ENCODE results near the gene SFXN5. TPM values are rescaled to one million over a fixed set of nuclear protein-coding genes. Genes with fewer than 3 reads are reported as not detected.

SFXN5 gene
- total RNA-seq, 1 experiment from 2014 or later = 25.9 TPM

DNA sequence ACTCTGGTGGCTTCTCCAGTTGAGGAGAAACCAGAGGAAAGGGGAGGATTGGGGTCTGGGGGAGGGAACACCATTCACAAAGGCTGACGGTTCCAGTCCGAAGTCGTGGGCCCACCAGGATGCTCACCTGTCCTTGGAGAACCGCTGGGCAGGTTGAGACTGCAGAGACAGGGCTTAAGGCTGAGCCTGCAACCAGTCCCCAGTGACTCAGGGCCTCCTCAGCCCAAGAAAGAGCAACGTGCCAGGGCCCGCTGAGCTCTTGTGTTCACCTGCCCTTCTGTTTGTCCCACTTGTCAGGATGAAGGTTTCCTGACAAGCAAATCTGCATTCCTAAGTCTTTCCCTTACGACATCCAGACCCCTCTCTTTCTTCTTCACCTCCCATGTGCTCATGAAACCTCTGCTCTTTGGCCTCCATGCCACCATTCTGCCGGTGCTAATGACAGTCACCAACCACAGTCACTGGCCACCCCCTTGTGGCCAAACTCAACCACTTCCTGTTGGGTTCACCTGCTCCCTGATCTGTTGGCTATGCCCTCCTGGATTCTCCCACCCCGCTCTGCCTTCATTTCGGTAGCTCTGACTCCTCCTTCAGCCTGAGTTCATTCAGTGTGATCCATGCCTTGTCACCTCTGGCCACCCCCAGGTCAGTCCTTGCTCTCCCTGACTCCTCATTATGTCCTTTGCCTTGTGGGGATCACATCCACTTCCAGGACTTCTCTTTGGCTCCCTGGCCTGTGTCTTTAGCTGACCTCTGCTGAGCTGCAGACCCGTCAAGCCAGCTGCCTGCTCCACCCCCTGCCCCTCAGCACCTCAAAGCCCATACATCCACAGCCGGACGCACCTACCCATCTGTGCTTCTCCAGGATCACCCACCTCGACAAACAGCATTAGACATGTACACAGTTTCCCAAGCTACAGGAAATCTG lies 136.6 kb downstream of the SFXN5 start:
- peaks cover 39% of the 10 kb centered on the region for H3K4me1 Mint-ChIP-seq
- H3K36me3 Mint-ChIP-seq = peaks cover 7% of the 10 kb centered on the region
- ATAC-seq (peak; percentile 53), DNase-seq (ENCODE audit: low spot score) (peak; percentile 54)
- POLR2A ChIA-PET = no interaction called here
- H3K9me3 Mint-ChIP-seq = no peaks in the 10 kb centered on the region
- no peak overlapping the region for H3K27ac Mint-ChIP-seq
- TF ChIP-seq EMX1 (CRISPR knock-in tag; IDR thresholded peaks at IDR 0.05) = no peak
- TF ChIP-seq, protein P1, sequence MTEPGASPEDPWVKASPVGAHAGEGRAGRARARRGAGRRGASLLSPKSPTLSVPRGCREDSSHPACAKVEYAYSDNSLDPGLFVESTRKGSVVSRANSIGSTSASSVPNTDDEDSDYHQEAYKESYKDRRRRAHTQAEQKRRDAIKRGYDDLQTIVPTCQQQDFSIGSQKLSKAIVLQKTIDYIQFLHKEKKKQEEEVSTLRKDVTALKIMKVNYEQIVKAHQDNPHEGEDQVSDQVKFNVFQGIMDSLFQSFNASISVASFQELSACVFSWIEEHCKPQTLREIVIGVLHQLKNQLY (CRISPR knock-in tag; IDR thresholded peaks at IDR 0.05) = no peak
- TF ChIP-seq, protein P2, sequence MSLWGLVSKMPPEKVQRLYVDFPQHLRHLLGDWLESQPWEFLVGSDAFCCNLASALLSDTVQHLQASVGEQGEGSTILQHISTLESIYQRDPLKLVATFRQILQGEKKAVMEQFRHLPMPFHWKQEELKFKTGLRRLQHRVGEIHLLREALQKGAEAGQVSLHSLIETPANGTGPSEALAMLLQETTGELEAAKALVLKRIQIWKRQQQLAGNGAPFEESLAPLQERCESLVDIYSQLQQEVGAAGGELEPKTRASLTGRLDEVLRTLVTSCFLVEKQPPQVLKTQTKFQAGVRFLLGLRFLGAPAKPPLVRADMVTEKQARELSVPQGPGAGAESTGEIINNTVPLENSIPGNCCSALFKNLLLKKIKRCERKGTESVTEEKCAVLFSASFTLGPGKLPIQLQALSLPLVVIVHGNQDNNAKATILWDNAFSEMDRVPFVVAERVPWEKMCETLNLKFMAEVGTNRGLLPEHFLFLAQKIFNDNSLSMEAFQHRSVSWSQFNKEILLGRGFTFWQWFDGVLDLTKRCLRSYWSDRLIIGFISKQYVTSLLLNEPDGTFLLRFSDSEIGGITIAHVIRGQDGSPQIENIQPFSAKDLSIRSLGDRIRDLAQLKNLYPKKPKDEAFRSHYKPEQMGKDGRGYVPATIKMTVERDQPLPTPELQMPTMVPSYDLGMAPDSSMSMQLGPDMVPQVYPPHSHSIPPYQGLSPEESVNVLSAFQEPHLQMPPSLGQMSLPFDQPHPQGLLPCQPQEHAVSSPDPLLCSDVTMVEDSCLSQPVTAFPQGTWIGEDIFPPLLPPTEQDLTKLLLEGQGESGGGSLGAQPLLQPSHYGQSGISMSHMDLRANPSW (CRISPR knock-in tag; conservative IDR thresholded peaks at IDR 0.05; ENCODE audit: low read depth) = no peak
- no peak for TF ChIP-seq ZNF263 (CRISPR knock-in tag; IDR thresholded peaks at IDR 0.05; ENCODE audit: low read depth)
- TF ChIP-seq JUN (CRISPR knock-in tag; IDR thresholded peaks at IDR 0.05) = no peak
- TF ChIP-seq FOXK1 (CRISPR knock-in tag; IDR thresholded peaks at IDR 0.05) = no peak
- TF ChIP-seq, protein P3, sequence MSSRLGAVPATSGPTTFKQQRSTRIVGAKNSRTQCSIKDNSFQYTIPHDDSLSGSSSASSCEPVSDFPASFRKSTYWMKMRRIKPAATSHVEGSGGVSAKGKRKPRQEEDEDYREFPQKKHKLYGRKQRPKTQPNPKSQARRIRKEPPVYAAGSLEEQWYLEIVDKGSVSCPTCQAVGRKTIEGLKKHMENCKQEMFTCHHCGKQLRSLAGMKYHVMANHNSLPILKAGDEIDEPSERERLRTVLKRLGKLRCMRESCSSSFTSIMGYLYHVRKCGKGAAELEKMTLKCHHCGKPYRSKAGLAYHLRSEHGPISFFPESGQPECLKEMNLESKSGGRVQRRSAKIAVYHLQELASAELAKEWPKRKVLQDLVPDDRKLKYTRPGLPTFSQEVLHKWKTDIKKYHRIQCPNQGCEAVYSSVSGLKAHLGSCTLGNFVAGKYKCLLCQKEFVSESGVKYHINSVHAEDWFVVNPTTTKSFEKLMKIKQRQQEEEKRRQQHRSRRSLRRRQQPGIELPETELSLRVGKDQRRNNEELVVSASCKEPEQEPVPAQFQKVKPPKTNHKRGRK (CRISPR knock-in tag; IDR thresholded peaks at IDR 0.05; ENCODE audit: borderline replicate concordance) = no peak
- TF ChIP-seq, protein P4, sequence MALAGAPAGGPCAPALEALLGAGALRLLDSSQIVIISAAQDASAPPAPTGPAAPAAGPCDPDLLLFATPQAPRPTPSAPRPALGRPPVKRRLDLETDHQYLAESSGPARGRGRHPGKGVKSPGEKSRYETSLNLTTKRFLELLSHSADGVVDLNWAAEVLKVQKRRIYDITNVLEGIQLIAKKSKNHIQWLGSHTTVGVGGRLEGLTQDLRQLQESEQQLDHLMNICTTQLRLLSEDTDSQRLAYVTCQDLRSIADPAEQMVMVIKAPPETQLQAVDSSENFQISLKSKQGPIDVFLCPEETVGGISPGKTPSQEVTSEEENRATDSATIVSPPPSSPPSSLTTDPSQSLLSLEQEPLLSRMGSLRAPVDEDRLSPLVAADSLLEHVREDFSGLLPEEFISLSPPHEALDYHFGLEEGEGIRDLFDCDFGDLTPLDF (CRISPR knock-in tag; IDR thresholded peaks at IDR 0.05) = no peak
- TF ChIP-seq GRHL2 (CRISPR knock-in tag; IDR thresholded peaks at IDR 0.05; ENCODE audit: insufficient replicate concordance, severe bottlenecking) = no peak
- TF ChIP-seq CREM (CRISPR knock-in tag; IDR thresholded peaks at IDR 0.05) = no peak
- TF ChIP-seq, protein P5, sequence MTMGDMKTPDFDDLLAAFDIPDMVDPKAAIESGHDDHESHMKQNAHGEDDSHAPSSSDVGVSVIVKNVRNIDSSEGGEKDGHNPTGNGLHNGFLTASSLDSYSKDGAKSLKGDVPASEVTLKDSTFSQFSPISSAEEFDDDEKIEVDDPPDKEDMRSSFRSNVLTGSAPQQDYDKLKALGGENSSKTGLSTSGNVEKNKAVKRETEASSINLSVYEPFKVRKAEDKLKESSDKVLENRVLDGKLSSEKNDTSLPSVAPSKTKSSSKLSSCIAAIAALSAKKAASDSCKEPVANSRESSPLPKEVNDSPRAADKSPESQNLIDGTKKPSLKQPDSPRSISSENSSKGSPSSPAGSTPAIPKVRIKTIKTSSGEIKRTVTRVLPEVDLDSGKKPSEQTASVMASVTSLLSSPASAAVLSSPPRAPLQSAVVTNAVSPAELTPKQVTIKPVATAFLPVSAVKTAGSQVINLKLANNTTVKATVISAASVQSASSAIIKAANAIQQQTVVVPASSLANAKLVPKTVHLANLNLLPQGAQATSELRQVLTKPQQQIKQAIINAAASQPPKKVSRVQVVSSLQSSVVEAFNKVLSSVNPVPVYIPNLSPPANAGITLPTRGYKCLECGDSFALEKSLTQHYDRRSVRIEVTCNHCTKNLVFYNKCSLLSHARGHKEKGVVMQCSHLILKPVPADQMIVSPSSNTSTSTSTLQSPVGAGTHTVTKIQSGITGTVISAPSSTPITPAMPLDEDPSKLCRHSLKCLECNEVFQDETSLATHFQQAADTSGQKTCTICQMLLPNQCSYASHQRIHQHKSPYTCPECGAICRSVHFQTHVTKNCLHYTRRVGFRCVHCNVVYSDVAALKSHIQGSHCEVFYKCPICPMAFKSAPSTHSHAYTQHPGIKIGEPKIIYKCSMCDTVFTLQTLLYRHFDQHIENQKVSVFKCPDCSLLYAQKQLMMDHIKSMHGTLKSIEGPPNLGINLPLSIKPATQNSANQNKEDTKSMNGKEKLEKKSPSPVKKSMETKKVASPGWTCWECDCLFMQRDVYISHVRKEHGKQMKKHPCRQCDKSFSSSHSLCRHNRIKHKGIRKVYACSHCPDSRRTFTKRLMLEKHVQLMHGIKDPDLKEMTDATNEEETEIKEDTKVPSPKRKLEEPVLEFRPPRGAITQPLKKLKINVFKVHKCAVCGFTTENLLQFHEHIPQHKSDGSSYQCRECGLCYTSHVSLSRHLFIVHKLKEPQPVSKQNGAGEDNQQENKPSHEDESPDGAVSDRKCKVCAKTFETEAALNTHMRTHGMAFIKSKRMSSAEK (CRISPR knock-in tag; IDR thresholded peaks at IDR 0.05; ENCODE audit: borderline replicate concordance) = no peak
- no peak for TF ChIP-seq ESRRA (CRISPR knock-in tag; IDR thresholded peaks at IDR 0.05; ENCODE audit: borderline replicate concordance)
- TF ChIP-seq FOXJ3 (CRISPR knock-in tag; IDR thresholded peaks at IDR 0.05; ENCODE audit: borderline replicate concordance) = no peak
- TF ChIP-seq ZNF138 (CRISPR knock-in tag; conservative IDR thresholded peaks at IDR 0.05) = no peak
- TF ChIP-seq, protein P6, sequence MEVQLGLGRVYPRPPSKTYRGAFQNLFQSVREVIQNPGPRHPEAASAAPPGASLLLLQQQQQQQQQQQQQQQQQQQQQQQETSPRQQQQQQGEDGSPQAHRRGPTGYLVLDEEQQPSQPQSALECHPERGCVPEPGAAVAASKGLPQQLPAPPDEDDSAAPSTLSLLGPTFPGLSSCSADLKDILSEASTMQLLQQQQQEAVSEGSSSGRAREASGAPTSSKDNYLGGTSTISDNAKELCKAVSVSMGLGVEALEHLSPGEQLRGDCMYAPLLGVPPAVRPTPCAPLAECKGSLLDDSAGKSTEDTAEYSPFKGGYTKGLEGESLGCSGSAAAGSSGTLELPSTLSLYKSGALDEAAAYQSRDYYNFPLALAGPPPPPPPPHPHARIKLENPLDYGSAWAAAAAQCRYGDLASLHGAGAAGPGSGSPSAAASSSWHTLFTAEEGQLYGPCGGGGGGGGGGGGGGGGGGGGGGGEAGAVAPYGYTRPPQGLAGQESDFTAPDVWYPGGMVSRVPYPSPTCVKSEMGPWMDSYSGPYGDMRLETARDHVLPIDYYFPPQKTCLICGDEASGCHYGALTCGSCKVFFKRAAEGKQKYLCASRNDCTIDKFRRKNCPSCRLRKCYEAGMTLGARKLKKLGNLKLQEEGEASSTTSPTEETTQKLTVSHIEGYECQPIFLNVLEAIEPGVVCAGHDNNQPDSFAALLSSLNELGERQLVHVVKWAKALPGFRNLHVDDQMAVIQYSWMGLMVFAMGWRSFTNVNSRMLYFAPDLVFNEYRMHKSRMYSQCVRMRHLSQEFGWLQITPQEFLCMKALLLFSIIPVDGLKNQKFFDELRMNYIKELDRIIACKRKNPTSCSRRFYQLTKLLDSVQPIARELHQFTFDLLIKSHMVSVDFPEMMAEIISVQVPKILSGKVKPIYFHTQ (CRISPR knock-in tag; IDR thresholded peaks at IDR 0.05) = no peak
- H3K27me3 Mint-ChIP-seq (ENCODE audit: low read depth) = peaks cover 52% of the 10 kb centered on the region
- CTCF ChIA-PET = interaction anchor here (0.6 to 14.9 kb wide), 23 partner anchors 9 to 1721 kb away, joined by 3 to 218 read pairs (median 4); partner anchors contain the start of genes EMX1 and SPR
- H3K4me3 Mint-ChIP-seq = no peak overlapping the region
